HL-60 (cell line): ENCODE results near the gene SOX4.

ENCODE experiments used
- DNase-seq, 2 experiments: peaks; one replicate each; pipeline ENCODE4 v3.0.0-alpha.2; 2010 to 2020; ENCODE audit warnings: low read depth in 1 of 2, low spot score in 1 of 2
- H3K27ac ChIP-seq: fragments of 250-450 bp; sonication (Bioruptor Pico); replicated peaks from 2 replicates; pipeline ENCODE4 v1.5.1; 2020; ENCODE audit warnings: mild to moderate bottlenecking, moderate library complexity
- H3K27me3 ChIP-seq: fragments of 250-450 bp; sonication (Bioruptor Pico); 2 replicates; pipeline ENCODE4 v1.5.1; 2021; ENCODE audit warnings: mild to moderate bottlenecking, moderate library complexity; ENCODE audit not compliant: insufficient read depth, poor library complexity, severe bottlenecking
- H3K4me3 ChIP-seq: replicated peaks from 2 replicates; pipeline ENCODE4 v1.5.1; 2011; ENCODE audit warnings: mild to moderate bottlenecking, control low read depth, low read length; ENCODE audit not compliant: insufficient read depth
- GABPA ChIP-seq: IDR thresholded peaks from 2 replicates; pipeline ENCODE4 v1.6.1; 2012; ENCODE audit warnings: low read depth
- POLR2AphosphoS5 ChIP-seq: IDR thresholded peaks from 2 replicates; pipeline ENCODE4 v1.6.1; 2012; ENCODE audit warnings: low read depth
- REST ChIP-seq: IDR thresholded peaks from 2 replicates; pipeline ENCODE4 v1.6.1; 2012; ENCODE audit warnings: low read depth; ENCODE audit not compliant: insufficient replicate concordance
- SPI1 ChIP-seq: IDR thresholded peaks from 2 replicates; pipeline ENCODE4 v1.6.1; 2012; ENCODE audit warnings: low read depth, mild to moderate bottlenecking, borderline replicate concordance
- TF ChIP-seq, protein P1 (sequence below): IDR thresholded peaks from one replicate; pipeline ENCODE4 v1.5.1; 2011; ENCODE audit warnings: low read length, control low read depth, inconsistent platforms; ENCODE audit not compliant: insufficient read depth

SOX4 gene

DNA sequence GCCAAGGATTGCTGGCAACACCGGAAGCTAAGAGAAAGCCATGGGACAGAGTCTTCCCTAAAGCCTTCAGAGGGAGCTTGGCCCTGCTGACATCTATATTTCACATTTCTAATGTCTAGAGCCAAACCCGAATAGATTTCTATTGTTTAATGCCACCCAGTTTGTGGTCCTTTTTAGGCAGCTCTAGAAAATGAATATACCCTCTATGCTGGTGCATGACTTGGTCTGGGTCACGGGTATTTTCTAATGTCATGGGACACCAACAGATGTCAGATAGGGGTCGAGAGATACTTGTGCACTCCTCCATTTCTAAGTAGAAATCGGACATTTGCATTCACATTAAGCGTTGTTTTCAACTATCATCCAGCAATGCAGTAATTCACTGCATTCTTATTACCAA lies 37.0 kb upstream of the SOX4 start:
- TF ChIP-seq, protein P1, sequence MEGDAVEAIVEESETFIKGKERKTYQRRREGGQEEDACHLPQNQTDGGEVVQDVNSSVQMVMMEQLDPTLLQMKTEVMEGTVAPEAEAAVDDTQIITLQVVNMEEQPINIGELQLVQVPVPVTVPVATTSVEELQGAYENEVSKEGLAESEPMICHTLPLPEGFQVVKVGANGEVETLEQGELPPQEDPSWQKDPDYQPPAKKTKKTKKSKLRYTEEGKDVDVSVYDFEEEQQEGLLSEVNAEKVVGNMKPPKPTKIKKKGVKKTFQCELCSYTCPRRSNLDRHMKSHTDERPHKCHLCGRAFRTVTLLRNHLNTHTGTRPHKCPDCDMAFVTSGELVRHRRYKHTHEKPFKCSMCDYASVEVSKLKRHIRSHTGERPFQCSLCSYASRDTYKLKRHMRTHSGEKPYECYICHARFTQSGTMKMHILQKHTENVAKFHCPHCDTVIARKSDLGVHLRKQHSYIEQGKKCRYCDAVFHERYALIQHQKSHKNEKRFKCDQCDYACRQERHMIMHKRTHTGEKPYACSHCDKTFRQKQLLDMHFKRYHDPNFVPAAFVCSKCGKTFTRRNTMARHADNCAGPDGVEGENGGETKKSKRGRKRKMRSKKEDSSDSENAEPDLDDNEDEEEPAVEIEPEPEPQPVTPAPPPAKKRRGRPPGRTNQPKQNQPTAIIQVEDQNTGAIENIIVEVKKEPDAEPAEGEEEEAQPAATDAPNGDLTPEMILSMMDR = no peak
- no peak for TF ChIP-seq SPI1
- TF ChIP-seq REST = no peak
- no peak for TF ChIP-seq GABPA
- no peak for TF ChIP-seq POLR2AphosphoS5
- no peak for DNase-seq
- no peak overlapping the region for H3K27ac ChIP-seq
- H3K27me3 ChIP-seq = no peaks in the 10 kb centered on the region
- no peak overlapping the region for H3K4me3 ChIP-seq

GRCh38 chr6:21556968-21557721 lies 36.4 kb upstream of the SOX4 start:
- no peak for DNase-seq
- H3K4me3 ChIP-seq = no peak overlapping the region
- H3K27ac ChIP-seq = no peak overlapping the region
- H3K27me3 ChIP-seq = no peaks in the 10 kb centered on the region
- no peak for TF ChIP-seq GABPA
- TF ChIP-seq REST = no peak
- TF ChIP-seq, protein P1 = no peak
- TF ChIP-seq POLR2AphosphoS5 = no peak
- no peak for TF ChIP-seq SPI1

GRCh38 chr6:21559238-21559637 lies 34.3 kb upstream of the SOX4 start:
- DNase-seq = no peak
- TF ChIP-seq REST (no peak), SPI1 (no peak), POLR2AphosphoS5 (no peak), GABPA (no peak)
- TF ChIP-seq, protein P1 = no peak
- Histone ChIP-seq H3K27ac (no peak overlapping the region), H3K4me3 (no peak overlapping the region), H3K27me3 (no peaks in the 10 kb centered on the region)
